Stimulated activated CD4-positive, alpha-beta T cell treated with anti-CD3 and anti-CD28 coated beads, Interleukin-2, amount 100 ng/mL, for 4 hours (primary cell): ENCODE measurements around the gene IGSF8.
"Not testable (repeated sequence)": the region's sequence is repeated elsewhere in the genome, so short reads cannot be mapped to it uniquely, and the experiment has no call there.

Experiments
- DNase-seq: peaks from one replicate; pipeline ENCODE4 v3.0.0-alpha.2; 2020; ENCODE audit warnings: low read depth

The IGSF8 gene

DNA sequence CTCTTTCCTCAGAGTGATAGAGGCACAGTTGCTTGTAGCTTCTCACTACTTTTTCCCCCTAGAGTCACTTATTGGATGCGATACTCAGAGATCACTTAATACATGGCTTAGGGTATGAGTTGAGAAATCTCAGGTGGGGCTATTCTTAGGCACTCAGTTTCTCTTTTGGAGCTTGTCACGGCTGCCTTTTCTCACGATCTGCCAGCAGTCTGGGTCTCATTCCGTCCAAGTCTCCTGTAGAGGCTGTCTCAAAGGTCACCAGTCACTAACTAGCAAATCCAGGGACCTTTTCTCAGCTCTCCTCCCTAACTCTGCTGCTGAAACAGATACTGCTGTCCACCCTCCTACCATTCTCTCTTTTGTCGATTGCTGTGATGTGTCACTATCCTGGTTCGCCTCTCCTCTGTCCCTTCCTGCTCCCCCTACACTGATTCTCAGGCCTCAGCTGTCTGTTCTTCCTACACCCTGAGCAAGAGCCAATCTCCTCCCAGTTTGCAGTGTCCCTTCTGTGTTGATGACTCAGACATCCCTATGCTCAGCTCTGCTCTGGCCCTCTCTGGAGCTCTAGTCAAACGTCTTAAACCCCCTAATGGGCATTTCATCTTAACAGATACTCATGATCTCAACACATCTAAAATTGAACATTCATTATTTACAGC is 29.6 kb upstream of the IGSF8 start:
- DNase-seq, result no peak

DNA sequence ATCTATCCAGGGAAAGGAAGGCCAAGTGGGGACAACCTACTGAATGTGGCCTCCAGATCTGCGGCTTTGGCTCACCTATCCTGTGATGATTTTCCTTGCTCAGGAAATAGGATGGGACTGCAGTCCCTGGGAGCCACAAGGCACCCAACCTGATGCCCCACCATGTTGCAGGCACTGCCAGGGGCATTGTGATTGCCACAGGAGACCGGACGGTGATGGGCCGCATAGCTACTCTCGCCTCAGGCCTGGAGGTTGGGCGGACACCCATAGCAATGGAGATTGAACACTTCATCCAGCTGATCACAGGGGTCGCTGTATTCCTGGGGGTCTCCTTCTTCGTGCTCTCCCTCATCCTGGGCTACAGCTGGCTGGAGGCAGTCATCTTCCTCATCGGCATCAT is 29.0 kb upstream of the IGSF8 start:
- no peak for DNase-seq

DNA sequence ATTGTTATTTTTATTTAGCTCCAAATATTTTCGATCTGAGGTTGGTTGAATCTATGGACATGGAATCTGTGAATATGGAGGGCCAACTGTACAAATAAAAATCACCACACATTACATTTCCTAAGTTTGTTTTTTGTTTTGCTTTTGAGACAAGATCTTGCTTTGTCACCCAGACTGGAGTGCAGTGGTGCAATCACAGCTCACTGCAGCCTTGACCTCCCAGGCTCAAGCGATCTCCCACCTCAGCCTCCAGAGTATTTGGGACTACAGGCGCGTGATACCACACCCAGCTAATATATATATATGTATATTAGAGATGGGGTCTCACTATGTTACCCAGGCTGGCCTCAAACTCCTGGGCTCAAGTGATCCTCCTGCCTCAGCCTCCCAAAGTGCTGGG is 27.9 kb upstream of the IGSF8 start:
- not testable (repeated sequence) for DNase-seq

DNA sequence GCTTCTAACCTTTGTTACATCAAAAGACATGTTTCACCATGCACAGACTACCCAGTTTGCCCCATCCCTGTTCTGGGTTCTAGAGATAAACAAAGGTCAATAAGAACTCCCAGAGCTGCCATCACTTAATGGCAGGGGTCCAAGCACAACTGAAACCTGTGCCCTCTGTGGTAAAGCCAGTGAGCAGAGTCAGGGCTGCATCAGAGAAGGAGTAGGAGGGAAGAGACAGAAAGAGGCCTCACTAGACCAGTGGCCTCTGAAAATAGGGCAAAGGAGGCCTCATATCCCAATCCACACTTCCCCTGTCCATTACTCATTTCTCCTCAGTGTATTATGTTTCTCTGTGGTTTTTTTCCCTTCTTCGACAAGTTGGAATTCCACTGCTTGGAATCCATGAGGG is 27.3 kb upstream of the IGSF8 start:
- no peak for DNase-seq

DNA sequence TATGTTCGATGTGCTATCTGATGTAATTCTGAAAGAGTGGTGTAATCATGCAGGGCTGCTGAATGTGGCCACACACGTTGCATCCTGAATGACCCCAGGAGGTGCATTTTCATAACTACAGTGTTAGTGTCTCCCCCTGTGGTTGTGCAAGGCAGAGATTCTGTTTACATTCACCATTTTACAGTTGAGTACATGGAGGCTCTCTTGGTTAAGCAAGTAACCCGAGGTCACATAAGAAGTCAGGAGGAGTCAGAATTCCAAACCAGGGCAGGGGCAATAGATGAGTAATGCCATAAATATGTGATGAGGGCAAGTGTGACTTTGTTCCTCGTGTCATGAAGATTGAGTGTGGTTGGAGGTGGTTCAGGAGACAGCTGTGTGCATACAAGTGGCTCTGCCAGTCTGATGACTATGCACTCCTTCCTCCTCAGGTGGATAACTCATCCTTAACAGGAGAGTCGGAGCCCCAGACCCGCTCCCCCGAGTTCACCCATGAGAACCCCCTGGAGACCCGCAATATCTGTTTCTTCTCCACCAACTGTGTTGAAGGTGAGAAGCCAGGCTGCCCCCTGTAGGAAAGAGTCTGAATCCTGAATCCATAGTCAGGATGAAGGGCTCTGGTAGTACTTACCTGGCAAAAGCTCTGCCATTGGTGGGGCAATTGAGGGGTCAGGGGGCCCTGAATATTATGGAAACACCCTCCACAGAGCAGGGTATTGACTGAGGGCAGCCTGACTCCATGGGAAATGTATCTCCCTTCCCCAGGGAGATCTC is 26.5 kb upstream of the IGSF8 start:
- no peak for DNase-seq

DNA sequence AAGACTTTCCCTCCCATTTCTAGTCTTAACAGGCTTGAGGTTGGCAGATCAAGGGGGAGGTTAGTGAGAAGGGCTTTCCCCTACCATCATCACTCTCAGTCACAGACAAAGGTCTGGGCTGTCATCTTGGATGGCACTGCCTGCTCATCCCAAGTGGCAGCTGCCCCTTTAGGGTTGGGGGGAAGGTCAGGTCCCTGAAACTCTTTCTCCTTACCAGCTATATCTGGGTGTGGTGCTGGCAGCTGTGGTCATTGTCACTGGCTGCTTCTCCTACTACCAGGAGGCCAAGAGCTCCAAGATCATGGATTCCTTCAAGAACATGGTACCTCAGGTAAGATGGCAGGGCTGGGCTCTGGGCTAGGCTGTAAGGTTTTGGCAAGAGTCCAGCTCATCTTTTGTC is 25.3 kb upstream of the IGSF8 start:
- no peak for DNase-seq

DNA sequence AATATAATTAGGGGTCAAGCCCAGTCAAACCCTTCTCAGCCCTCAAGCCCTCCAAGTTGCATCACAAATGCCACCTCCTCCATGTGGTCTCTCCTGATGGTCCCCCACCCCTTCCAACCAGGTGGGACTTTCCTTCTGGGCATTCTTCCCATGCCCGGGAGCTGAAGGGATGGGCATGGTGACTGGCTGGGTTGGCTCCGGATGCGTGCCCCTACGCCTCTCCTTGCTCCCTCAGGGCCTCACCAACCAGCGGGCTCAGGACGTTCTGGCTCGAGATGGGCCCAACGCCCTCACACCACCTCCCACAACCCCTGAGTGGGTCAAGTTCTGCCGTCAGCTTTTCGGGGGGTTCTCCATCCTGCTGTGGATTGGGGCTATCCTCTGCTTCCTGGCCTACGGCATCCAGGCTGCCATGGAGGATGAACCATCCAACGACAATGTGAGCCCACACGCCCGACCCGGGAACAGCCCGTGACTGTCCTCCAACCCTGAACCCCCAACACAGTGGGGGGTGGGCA is 24.6 kb upstream of the IGSF8 start:
- DNase-seq, result no peak

DNA sequence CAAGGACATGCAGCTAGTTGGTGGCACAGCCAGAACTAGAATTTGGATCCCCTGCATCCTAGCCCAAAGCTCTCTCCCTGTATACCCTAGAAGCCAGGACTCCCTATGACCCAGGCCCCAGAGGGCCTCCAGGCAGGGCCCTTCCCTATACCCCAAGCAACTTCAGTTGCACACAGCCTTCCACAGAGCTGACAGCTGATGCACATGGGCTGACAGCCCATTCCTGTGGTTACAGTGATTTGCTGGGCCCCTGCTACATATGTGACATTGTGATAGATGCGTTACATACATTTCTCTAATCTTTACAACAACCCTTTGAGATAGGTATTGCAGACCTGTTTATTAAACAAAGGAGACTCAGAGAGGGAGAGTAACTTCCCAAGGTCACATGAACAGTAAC is 23.0 kb upstream of the IGSF8 start:
- no peak for DNase-seq

DNA sequence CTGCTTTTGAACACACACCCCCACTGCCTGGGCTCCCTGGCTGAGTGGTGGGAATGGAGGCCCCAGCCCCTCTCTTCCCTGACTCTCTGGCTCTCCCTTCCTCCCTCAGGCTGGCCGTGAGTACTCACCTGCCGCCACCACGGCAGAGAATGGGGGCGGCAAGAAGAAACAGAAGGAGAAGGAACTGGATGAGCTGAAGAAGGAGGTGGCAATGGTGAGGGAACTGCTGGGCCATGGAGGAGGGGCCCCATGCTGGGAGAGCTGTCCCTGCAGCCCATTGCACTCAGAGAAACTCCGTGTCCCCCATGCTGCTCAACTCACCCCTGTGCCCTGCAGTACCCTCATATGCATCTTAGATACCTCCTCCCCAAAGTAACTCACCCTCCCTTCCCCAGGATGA is 22.4 kb upstream of the IGSF8 start:
- no peak for DNase-seq

DNA sequence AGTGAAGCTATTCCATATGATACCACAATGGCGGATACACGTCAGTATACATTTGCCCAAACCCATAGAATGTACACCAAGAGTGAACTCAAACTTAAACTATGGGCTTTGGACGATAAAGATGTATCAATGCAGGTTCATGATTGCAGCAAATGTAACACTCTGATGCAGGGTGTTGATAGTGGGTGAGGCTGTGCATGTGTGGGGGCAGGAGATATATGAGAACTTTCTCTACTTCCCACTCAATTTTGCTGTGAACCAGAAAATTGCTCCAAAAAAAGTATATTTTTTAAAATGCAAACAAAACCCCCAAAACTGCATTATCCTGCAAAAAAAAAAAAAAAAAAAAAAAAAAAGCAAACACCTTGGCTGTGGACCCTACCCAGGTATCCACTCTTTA is 20.5 kb upstream of the IGSF8 start:
- no peak for DNase-seq

DNA sequence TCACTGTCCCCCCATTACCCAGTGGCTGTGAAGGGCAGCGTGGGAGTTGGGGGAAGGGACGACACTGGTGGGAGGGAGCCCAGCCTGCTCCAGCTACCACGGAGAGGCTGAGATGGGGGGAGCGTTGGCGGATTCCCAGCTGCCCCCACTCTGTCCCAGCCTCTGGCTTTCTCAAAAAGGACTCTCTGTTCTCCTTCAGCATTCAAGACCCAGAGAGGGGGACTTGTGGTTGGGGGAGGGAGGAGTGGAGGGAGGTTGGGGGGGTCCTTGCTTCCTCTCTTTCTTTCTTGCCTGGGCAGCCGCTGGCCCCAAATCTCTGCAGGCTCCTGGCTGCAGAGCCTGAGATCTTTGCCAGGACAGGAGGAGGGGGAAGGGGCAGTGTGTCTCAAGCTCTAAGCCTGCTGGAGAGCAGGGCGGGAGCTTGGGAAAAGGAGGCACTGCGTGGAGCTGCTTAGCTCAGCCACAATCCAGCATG is 19.3 kb upstream of the IGSF8 start:
- DNase-seq, result no peak

DNA sequence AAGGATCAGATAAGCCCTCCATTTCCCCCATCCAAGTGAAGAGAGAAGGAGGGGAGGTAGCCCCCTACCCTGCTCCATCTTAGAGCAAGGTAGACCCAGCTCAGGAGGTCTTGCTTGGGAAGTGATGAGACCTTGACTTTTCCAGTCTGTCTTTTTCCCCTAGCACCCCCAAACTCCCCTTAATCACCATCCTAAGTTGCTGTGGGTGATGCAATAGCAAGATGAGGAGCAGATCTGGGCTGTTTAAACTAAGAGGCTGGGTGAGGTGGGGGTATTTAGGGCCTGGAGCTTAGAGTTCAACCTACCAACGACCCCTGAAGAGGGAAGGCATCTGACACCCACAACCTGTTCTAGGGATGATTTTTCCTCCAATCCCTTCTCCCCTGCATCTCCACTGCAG is 18.9 kb upstream of the IGSF8 start:
- DNase-seq, result no peak

DNA sequence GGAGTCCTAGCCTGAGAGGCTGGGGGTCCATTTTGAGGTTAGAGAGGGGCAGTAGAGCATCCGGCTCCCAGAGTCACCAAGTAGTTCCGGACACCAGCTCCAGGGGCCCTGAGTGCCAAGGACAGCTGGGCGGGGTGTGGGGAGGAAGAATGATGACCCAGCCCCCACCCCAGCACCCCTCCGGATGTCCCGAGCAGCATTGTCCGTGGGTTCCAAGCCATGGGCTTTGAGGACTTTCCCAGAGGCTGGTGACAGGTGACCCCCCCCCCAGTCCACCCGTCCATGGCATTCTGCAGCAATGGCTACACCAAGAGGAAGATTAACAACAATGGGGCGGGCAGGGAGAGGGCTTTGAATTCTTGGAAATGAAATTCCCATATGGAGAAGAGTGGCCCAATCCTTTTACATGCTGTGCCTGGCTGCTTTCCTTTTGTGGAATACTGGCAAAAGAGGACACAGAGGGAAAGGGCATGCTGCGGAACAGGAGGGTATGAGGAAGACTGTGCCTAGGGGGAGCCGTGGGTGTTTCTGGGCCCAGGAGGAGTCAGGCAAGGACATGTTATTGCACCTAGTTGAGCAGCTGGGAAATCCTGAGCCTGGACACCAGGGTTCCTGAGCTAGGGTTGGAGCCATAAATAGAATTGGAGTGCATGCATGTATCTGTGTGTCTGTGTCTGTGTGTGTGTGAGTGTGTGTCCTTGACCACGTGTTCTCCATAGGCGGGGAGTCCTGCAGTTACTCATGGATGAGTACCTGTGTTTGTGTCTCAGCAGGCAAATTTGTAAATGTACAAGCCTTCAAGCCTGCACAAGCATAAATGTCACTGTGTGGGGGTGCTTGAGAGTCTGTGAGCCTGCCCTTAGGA is 18.1 kb upstream of the IGSF8 start:
- no peak for DNase-seq

DNA sequence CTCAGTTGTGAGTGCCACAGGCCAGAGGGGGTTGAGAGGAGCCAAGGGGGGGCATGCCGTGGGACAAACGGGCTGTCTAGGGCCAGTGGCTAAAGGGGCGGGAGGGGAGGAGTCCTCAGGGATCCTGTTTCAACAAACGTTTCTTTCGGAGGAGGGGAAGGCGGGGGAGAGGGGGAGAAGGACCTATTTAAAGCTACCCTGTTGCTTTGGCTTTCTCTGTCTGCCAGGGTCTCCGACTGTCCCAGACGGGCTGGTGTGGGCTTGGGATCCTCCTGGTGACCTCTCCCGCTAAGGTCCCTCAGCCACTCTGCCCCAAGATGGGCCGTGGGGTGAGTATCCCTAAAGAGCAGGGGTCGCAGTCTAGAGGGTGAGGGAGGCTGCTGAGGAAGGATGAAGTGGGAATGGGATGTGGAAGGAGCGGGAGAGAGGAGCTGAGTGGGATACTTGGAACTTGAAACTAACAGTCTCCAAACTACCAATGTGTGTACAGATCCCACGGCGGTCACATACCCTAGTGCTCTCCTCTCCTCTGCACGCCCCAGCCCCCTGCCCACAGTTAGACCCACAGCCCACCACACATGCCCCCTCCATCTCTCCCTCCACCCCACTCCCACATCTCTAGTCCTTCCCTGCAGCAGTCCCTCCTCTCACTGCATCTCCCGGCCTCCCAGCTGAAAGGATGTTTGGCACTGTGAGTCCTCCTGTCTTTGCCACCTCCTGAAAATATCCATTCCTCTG is 17.3 kb upstream of the IGSF8 start, which contains the start of gene ATP1A2:
Gene ATP1A2, plus strand, starts transcription at position 215 of the 738 bp plus-strand sequence. Its CDS starts 103 bp downstream, at position 318.
- DNase-seq, result no peak

DNA sequence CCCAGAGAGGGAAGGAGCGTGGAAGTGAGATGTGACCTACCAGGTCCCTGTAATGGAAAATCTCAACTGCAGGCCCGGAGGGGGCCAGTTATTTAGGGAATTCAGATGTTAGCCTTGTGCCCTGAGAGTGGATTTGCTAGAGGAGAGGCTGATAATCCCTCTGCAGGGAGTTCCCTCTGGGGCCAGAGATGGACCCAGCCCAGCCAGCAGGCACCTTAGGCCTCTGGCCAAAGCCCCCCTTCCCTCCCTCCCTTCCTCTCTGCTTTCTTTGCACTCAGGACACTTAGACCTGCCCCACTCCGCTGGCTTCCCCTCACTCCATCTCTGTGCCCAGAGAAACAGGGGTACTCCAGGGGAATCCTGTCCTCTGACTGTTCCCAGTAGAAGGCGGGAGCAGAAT is 15.7 kb upstream of the IGSF8 start:
- no peak for DNase-seq

DNA sequence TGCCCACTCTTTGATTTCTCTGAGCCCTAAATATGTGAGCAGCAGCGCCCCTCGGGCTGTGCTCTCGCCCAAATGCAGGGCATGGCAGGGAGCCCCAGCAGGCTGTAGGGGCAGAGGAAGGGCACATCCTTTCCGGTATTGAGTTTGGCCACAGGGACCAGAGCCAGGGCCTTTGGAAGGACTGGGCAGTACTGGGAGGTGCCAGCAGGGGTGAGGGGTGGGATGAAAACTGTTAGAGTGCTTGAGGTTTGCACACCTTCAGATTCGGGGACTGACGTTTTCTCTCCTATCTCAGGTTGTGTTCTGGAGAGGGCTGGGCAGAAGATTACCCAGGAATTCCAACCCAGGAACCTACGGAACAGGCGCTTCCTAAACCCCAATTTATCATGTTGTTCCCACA is 15.0 kb upstream of the IGSF8 start:
- no peak for DNase-seq

DNA sequence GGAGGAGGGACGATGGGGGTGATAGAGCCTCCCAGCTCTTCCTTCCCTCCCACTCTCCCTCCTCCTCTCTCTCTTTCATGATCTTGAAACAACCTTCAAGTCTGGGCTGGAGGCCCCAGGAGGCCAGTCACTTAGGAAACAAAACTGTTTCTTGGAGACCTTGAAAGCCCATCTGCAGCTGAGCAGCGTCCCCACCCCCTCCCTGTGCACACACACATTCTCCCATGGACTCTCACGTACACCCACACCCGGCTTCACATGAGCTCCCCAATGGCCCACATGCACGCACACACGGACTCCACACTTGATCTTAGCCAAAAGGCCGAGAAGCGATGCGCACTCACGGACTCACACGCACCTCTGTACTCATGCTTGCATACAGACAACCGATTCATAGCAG is 13.9 kb upstream of the IGSF8 start:
- no peak for DNase-seq

DNA sequence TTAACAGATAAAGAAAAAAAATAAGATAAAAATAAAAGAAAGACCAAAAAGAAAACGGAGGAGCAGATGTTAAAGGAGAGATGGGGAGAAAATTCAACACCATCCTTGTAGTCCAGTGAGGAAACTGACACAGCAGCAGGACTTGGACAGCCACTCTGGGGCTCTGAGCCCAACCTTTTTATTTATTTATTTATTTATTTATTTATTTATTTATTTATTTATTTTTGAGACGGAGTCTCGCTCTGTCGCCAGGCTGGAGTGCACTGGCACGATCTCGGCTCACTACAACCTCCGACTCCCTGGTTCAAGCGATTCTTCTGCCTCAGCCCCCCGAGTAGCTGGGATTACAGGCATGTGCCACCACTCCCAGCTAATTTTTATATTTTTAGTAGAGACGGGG is 13.0 kb upstream of the IGSF8 start:
- not testable (repeated sequence) for DNase-seq

DNA sequence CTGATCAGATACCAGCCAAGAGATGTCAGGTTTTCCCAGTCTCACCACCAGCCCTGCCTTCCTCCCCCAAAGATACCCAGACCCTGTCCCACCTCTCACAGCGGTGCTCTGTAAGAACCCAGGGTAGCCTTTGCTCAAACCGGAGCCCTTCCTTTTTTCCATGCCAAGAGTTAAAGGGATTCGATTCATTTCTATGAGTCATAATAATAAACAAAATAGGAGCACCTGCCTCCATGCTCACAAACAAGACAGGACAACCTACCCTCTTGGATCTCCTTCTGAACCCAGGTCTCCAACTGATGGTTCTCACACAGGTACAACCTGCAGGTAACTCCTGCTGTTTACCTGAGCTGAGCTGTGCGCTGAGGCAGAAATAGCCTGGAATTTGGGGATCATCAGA is 11.3 kb upstream of the IGSF8 start:
- DNase-seq, result no peak

DNA sequence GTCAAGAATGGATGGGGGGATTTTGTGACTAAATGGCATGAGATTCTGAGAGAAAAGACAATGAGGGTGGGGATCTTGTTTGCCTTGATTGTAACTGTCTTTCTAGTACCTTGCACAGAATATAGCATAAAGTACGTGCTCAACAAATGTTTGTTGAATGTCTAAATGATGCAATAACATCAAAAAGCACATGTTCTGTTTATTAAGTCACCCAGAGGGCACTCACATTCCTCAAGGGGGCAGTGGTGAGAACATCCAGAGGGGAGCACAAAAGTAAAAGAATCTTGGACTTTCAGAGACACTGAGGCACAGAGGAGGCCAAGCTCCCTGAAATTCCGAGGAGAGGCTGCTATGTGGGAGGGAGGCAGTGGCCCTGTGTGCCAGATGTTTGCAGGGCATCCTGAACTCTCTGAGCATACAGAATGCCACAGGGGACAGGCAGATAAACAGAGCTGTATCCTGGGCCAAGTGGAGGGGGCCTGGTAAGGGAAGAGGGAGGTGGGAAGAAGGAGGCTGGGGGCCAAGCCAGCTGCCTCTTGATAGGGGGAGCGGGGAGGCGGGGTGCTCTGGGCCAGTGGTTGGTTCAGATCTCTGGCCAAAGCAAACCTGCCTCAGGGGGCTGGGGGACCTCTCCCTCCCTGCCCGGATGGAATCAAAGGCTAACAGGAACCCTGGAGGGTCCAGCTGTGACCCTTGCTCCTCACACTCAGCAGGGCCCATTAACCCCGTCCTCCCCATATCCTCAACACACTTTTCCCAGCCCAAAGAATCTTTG is 10.7 kb upstream of the IGSF8 start:
- peak; percentile 29 for DNase-seq

DNA sequence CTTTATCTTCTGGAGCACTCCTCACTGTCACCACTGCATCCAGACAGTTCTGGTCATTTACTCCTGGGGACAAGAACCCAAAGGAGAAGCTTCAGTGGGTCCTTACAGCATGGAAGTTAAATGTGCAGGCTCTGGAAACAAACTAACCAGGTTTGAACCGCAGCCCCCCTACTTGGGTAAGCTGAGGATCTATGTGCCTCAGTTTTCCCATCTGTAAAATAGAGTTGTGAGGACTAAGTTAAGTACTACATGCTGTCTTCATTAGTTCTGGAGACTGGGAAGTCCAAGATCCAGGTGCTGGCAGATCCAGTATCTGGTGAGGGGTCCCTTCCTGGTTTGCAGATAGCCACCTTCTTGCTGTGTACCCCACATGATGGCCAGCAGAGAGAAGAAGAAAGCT is 9.1 kb upstream of the IGSF8 start:
- DNase-seq, result no peak
